Stomach smooth muscle (tissue), 2 donors: ENCODE data around the gene ABHD17A.
A peak's percentile ranks its signal among the peaks of the same experiment; 100 is the strongest.

Experiments used
- H3K27ac ChIP-seq: one replicate; pipeline ENCODE4 v1.7.0; 2013; ENCODE audit warnings: mild to moderate bottlenecking, low read length, inconsistent platforms
- H3K27me3 ChIP-seq, 2 donors: one replicate each; pipeline ENCODE4 v1.7.0; 2013; ENCODE audit warnings: low read length in 2 of 2; ENCODE audit not compliant: insufficient read depth in 2 of 2, control insufficient read depth in 1 of 2
- H3K36me3 ChIP-seq, 2 donors: one replicate each; pipeline ENCODE4 v1.7.0; 2013; ENCODE audit warnings: low read length in 2 of 2; ENCODE audit not compliant: control insufficient read depth in 2 of 2, insufficient read depth in 2 of 2
- H3K4me1 ChIP-seq: one replicate; pipeline ENCODE4 v1.7.0; 2013; ENCODE audit warnings: low read length; ENCODE audit not compliant: control insufficient read depth, insufficient read depth
- H3K4me3 ChIP-seq, 2 donors: one replicate each; pipeline ENCODE4 v1.7.0; 2013; ENCODE audit warnings: low read length in 2 of 2
- H3K9ac ChIP-seq, 2 donors: one replicate each; pipeline ENCODE4 v1.7.0; 2013; ENCODE audit warnings: low read length in 2 of 2, mild to moderate bottlenecking in 1 of 2
- H3K9me3 ChIP-seq, 2 donors: one replicate each; pipeline ENCODE4 v1.7.0; 2013; ENCODE audit warnings: low read length in 2 of 2; ENCODE audit not compliant: control insufficient read depth in 2 of 2
- donor health status: healthy.
- donor health status: Pancreatic carcinoma.

The ABHD17A gene

GRCh38 chr19:1851654-1852580, 33.4 kb downstream of the ABHD17A start:
- H3K36me3 ChIP-seq, result no peaks in the 10 kb centered on the region
- H3K9me3 ChIP-seq, result no peaks in the 10 kb centered on the region
- H3K4me3 ChIP-seq, result no peak overlapping the region
- peaks cover 11 to 16% of the 10 kb centered on the region in 2 donors for H3K27me3 ChIP-seq
- H3K9ac ChIP-seq, result no peak overlapping the region
- no peak overlapping the region for H3K27ac ChIP-seq
- peaks cover 34% of the 10 kb centered on the region for H3K4me1 ChIP-seq

- Histone ChIP-seq H3K9me3 (no peaks in the 10 kb centered on the region), H3K9ac (no peak overlapping the region)
Observed at GRCh38 chr19:1850809-1851653, 34.3 kb downstream of the ABHD17A start.

GRCh38 chr19:1849886-1850398, 35.4 kb downstream of the ABHD17A start:
- H3K9me3 ChIP-seq, result no peaks in the 10 kb centered on the region
- no peak overlapping the region for H3K27ac ChIP-seq
- no peaks in the 10 kb centered on the region for H3K36me3 ChIP-seq
- H3K9ac ChIP-seq, result no peak overlapping the region
- H3K4me1 ChIP-seq, result peaks cover 39% of the 10 kb centered on the region
- peaks cover 5 to 7% of the 10 kb centered on the region in 2 donors for H3K27me3 ChIP-seq
- no peak overlapping the region for H3K4me3 ChIP-seq

More at GRCh38 chr19:1850809-1851653, 34.3 kb downstream of the ABHD17A start:
- H3K36me3 ChIP-seq, result no peaks in the 10 kb centered on the region
- H3K27me3 ChIP-seq, result peaks cover 7 to 10% of the 10 kb centered on the region in 2 donors
- H3K4me3 ChIP-seq, result no peak overlapping the region
- H3K27ac ChIP-seq, result no peak overlapping the region
- H3K4me1 ChIP-seq, result peaks cover 36% of the 10 kb centered on the region

GRCh38 chr19:1849132-1849474, 36.2 kb downstream of the ABHD17A start:
- Histone ChIP-seq H3K4me1 (peaks cover 46% of the 10 kb centered on the region), H3K4me3 (peak overlapping the region in 1 of 2 donors; percentile 8), H3K27ac (no peak overlapping the region), H3K9me3 (no peaks in the 10 kb centered on the region), H3K27me3 (peaks cover 5 to 7% of the 10 kb centered on the region in 2 donors), H3K9ac (no peak overlapping the region), H3K36me3 (no peaks in the 10 kb centered on the region)

- H3K27ac ChIP-seq, result peak within 1 kb of the TSS; percentile 95
- H3K4me3 ChIP-seq, result peak within 1 kb of the TSS; percentile 72 to 94
- peaks cover 51% of the 10 kb centered on the region for H3K4me1 ChIP-seq
- peaks cover 5 to 7% of the 10 kb centered on the region in 2 donors for H3K27me3 ChIP-seq
- no peaks in the 10 kb centered on the region for H3K9me3 ChIP-seq
- H3K36me3 ChIP-seq, result no peaks in the 10 kb centered on the region
- H3K9ac ChIP-seq, result peak within 1 kb of the TSS; percentile 74 to 95
Observed at GRCh38 chr19:1848399-1849131, 36.7 kb downstream of the ABHD17A start, which contains the start of gene REXO1. Gene REXO1 (minus strand): TSS chr19:1848483. CDS start chr19:1848358, 125 bp downstream.

- peaks cover 5 to 7% of the 10 kb centered on the region in 2 donors for H3K27me3 ChIP-seq
- H3K36me3 ChIP-seq, result no peaks in the 10 kb centered on the region
- H3K4me1 ChIP-seq, result peaks cover 52% of the 10 kb centered on the region
- peak overlapping the region; percentile 72 to 94 for H3K4me3 ChIP-seq
- no peaks in the 10 kb centered on the region for H3K9me3 ChIP-seq
- H3K9ac ChIP-seq, result peak overlapping the region; percentile 74 to 84
- H3K27ac ChIP-seq, result peak overlapping the region; percentile 95
Observed at GRCh38 chr19:1847684-1848398, 37.5 kb downstream of the ABHD17A start.

GRCh38 chr19:1847348-1847683, 38.0 kb downstream of the ABHD17A start:
- Histone ChIP-seq H3K27ac (no peak overlapping the region), H3K4me3 (peak overlapping the region; percentile 72 to 94), H3K9ac (peak overlapping the region; percentile 74 to 84), H3K36me3 (no peaks in the 10 kb centered on the region), H3K27me3 (peaks cover 5 to 6% of the 10 kb centered on the region in 2 donors), H3K4me1 (peaks cover 55% of the 10 kb centered on the region), H3K9me3 (no peaks in the 10 kb centered on the region)

GRCh38 chr19:1846517-1847204, 38.6 kb downstream of the ABHD17A start:
- peak overlapping the region; percentile 74 to 84 for H3K9ac ChIP-seq
- H3K27ac ChIP-seq, result no peak overlapping the region
- no peaks in the 10 kb centered on the region for H3K9me3 ChIP-seq
- H3K4me1 ChIP-seq, result peaks cover 52% of the 10 kb centered on the region
- H3K36me3 ChIP-seq, result no peaks in the 10 kb centered on the region
- H3K27me3 ChIP-seq, result peaks cover 2 to 3% of the 10 kb centered on the region in 2 donors
- peak overlapping the region; percentile 72 to 94 for H3K4me3 ChIP-seq

GRCh38 chr19:1845642-1846041, 39.7 kb downstream of the ABHD17A start:
- Histone ChIP-seq H3K27ac (no peak overlapping the region), H3K27me3 (no peaks in the 10 kb centered on the region), H3K36me3 (no peaks in the 10 kb centered on the region), H3K9me3 (no peaks in the 10 kb centered on the region), H3K4me3 (no peak overlapping the region), H3K9ac (no peak overlapping the region), H3K4me1 (peaks cover 56% of the 10 kb centered on the region)
